HEK293 (cell line): ENCODE data around the gene LACC1.

Source experiments
- CTCF ChIP-seq: fragments of 450-650 bp; formaldehyde crosslinking; IDR thresholded peaks from 2 replicates; pipeline ENCODE4 v1.5.1; 2016; ENCODE audit warnings: missing biosample characterization, missing genetic modification characterization
- PRDM2 ChIP-seq: fragments of 450-650 bp; formaldehyde crosslinking; IDR thresholded peaks from 2 replicates; pipeline ENCODE4 v1.5.1; 2016; ENCODE audit warnings: missing biosample characterization, missing genetic modification characterization, borderline replicate concordance
- REST ChIP-seq: fragments of 450-650 bp; formaldehyde crosslinking; IDR thresholded peaks from 2 replicates; pipeline ENCODE4 v1.5.1; 2016; ENCODE audit warnings: missing biosample characterization, missing genetic modification characterization
- TSHZ1 ChIP-seq: fragments of 450-650 bp; formaldehyde crosslinking; IDR thresholded peaks from 2 replicates; pipeline ENCODE4 v1.5.1; 2016; ENCODE audit warnings: missing biosample characterization, missing genetic modification characterization, borderline replicate concordance
- YY1 ChIP-seq: fragments of 450-650 bp; formaldehyde crosslinking; IDR thresholded peaks from 2 replicates; pipeline ENCODE4 v1.5.1; 2018; ENCODE audit warnings: missing biosample characterization, missing genetic modification characterization
- ZNF24 ChIP-seq: fragments of 450-650 bp; formaldehyde crosslinking; IDR thresholded peaks from 2 replicates; pipeline ENCODE4 v1.5.1; 2016; ENCODE audit warnings: missing biosample characterization, missing genetic modification characterization
- ZNF513 ChIP-seq: fragments of 450-650 bp; IDR thresholded peaks from 2 replicates; pipeline ENCODE4 v1.5.1; 2018; ENCODE audit warnings: missing biosample characterization, missing genetic modification characterization
- ZNF785 ChIP-seq: fragments of 450-650 bp; formaldehyde crosslinking; IDR thresholded peaks from 2 replicates; pipeline ENCODE4 v1.5.1; 2016; ENCODE audit warnings: missing biosample characterization, missing genetic modification characterization

GRCh38 chr13:43935878-43936277, 56.2 kb downstream of the LACC1 start:
- TF ChIP-seq ZNF785 (no peak), ZNF513 (tag by site-specific recombination) (no peak), CTCF (no peak), TSHZ1 (tag by site-specific recombination) (no peak), PRDM2 (tag by site-specific recombination) (no peak), REST (no peak), YY1 (tag by site-specific recombination) (no peak), ZNF24 (tag by site-specific recombination) (no peak)
